Liver (tissue), 9 donors: ENCODE results near the gene TP73. TPM values are rescaled to one million over a fixed set of nuclear protein-coding genes. Genes with fewer than 3 reads are reported as not detected.

Experiments
- DNase-seq: peaks from one replicate; pipeline ENCODE4 v3.0.0-alpha.2; 2017; ENCODE audit warnings: low spot score
- H3K27ac ChIP-seq, 2 donors: one replicate each; pipeline ENCODE4 v1.7.0; 2013; ENCODE audit warnings: inconsistent platforms in 2 of 2, low read length in 2 of 2, control low read depth in 1 of 2, low read depth in 1 of 2, mild to moderate bottlenecking in 1 of 2
- H3K27me3 ChIP-seq, 4 donors: one replicate each; pipeline versions ENCODE4 v1.6.1 to v1.7.0; 2013; ENCODE audit warnings: low read length in 3 of 4, inconsistent platforms in 1 of 4, mild to moderate bottlenecking in 1 of 4, moderate library complexity in 1 of 4; ENCODE audit not compliant: control insufficient read depth in 4 of 4, insufficient read depth in 4 of 4
- H3K36me3 ChIP-seq, 4 donors: one replicate each; pipeline versions ENCODE4 v1.6.1 to v1.7.0; 2013; ENCODE audit warnings: low read length in 3 of 4, mild to moderate bottlenecking in 3 of 4, low read depth in 1 of 4, moderate library complexity in 1 of 4; ENCODE audit not compliant: control insufficient read depth in 4 of 4, insufficient read depth in 3 of 4
- H3K4me1 ChIP-seq, 4 donors: one replicate each; pipeline versions ENCODE4 v1.6.1 to v1.7.0; 2013; ENCODE audit warnings: low read length in 3 of 4, mild to moderate bottlenecking in 3 of 4, moderate library complexity in 1 of 4; ENCODE audit not compliant: control insufficient read depth in 4 of 4, insufficient read depth in 4 of 4
- H3K4me3 ChIP-seq, 3 donors: one replicate each; pipeline versions ENCODE4 v1.6.1 to v1.7.0; 2013; ENCODE audit warnings: low read length in 3 of 3, control low read depth in 1 of 3, low read depth in 1 of 3, mild to moderate bottlenecking in 1 of 3
- H3K9ac ChIP-seq, 2 donors: one replicate each; pipeline ENCODE4 v1.7.0; 2013; ENCODE audit warnings: low read length in 2 of 2, mild to moderate bottlenecking in 2 of 2, moderate library complexity in 2 of 2, control low read depth in 1 of 2, low read depth in 1 of 2
- H3K9me3 ChIP-seq, 4 donors: one replicate each; pipeline versions ENCODE4 v1.6.1 to v1.7.0; 2013; ENCODE audit warnings: low read length in 3 of 4; ENCODE audit not compliant: control insufficient read depth in 4 of 4
- ATF3 ChIP-seq: IDR thresholded peaks from 2 replicates; pipeline ENCODE4 v1.6.1; 2016; ENCODE audit warnings: antibody characterized with exemption
- EGR1 ChIP-seq, 2 donors: IDR thresholded peaks; 2 replicates each; pipeline ENCODE4 v1.6.1; 2016 to 2018; ENCODE audit warnings: antibody characterized with exemption in 2 of 2, low read depth in 2 of 2
- FOXA1 ChIP-seq: IDR thresholded peaks from 2 replicates; pipeline ENCODE4 v1.6.1; 2016; ENCODE audit warnings: antibody characterized with exemption
- FOXA2 ChIP-seq: IDR thresholded peaks from 2 replicates; pipeline ENCODE4 v1.6.1; 2016; ENCODE audit warnings: antibody characterized with exemption
- GABPA ChIP-seq, 2 donors: IDR thresholded peaks in 1 of 2; conservative IDR thresholded peaks in 1 of 2; 2 replicates each; pipeline ENCODE4 v1.6.1; 2016; ENCODE audit warnings: antibody characterized with exemption in 2 of 2, mild to moderate bottlenecking in 1 of 2, moderate library complexity in 1 of 2
- HNF4A ChIP-seq, 2 donors: conservative IDR thresholded peaks; 2 replicates each; pipeline ENCODE4 v1.6.1; 2016; ENCODE audit warnings: antibody characterized with exemption in 2 of 2, mild to moderate bottlenecking in 2 of 2
- HNF4G ChIP-seq: IDR thresholded peaks from 2 replicates; pipeline ENCODE4 v1.6.1; 2016; ENCODE audit warnings: antibody characterized with exemption
- JUND ChIP-seq, 2 donors: IDR thresholded peaks; 2 replicates each; pipeline ENCODE4 v1.6.1; 2016; ENCODE audit warnings: antibody characterized with exemption in 2 of 2
- MAX ChIP-seq: IDR thresholded peaks from 2 replicates; pipeline ENCODE4 v1.6.1; 2016; ENCODE audit warnings: antibody characterized with exemption
- NR2F2 ChIP-seq: IDR thresholded peaks from 2 replicates; pipeline ENCODE4 v1.6.1; 2016; ENCODE audit warnings: antibody characterized with exemption
- RAD21 ChIP-seq, 2 donors: IDR thresholded peaks; 2 replicates each; pipeline ENCODE4 v1.6.1; 2016; ENCODE audit warnings: antibody characterized with exemption in 2 of 2, mild to moderate bottlenecking in 2 of 2
- REST ChIP-seq: IDR thresholded peaks from 2 replicates; pipeline ENCODE4 v1.6.1; 2016; ENCODE audit warnings: antibody characterized with exemption, mild to moderate bottlenecking
- RXRA ChIP-seq, 2 donors: IDR thresholded peaks; 2 replicates each; pipeline ENCODE4 v1.6.1; 2017 to 2018; ENCODE audit warnings: antibody characterized with exemption in 2 of 2, mild to moderate bottlenecking in 1 of 2
- SP1 ChIP-seq: IDR thresholded peaks from 2 replicates; pipeline ENCODE4 v1.6.1; 2018; ENCODE audit warnings: antibody characterized with exemption, mild to moderate bottlenecking
- TAF1 ChIP-seq: conservative IDR thresholded peaks from 2 replicates; pipeline ENCODE4 v1.6.1; 2016; ENCODE audit warnings: antibody characterized with exemption, mild to moderate bottlenecking
- YY1 ChIP-seq: IDR thresholded peaks from 2 replicates; pipeline ENCODE4 v1.6.1; 2016; ENCODE audit warnings: antibody characterized with exemption, mild to moderate bottlenecking
- ZBTB33 ChIP-seq: IDR thresholded peaks from 2 replicates; pipeline ENCODE4 v1.6.1; 2016; ENCODE audit warnings: antibody characterized with exemption
- WGBS: extraction: QIAGEN DNeasy Blood & Tissue Kit; methylation state at CpG from one replicate; pipeline ENCODE4 v1.1.7; 2013; 5-methylcytosine and 5-hydroxymethylcytosine counted together
- polyA plus RNA-seq, 2 donors: library from polyadenylated mRNA; stranded (reverse) in 1 of 2; unstranded in 1 of 2; fragments of 200-250 nt in 1 of 2; fragments of >200 nt in 1 of 2; fragmentation: Nextera tagmentation in 1 of 2; extraction: Ambion mirVana in 1 of 2; gene quantifications; one replicate each; pipeline versions ENCODE4 v1.2.1 to v1.2.3, GENCODE V29; 2013 to 2015
- total RNA-seq, 2 donors: library from RNA; depleted of rRNA; stranded (reverse); fragments of >200 nt; gene quantifications; one replicate each; pipeline ENCODE4 v1.2.3, GENCODE V29; 2014
- donor health status: healthy.
- donor health status: healthy.
- donor health status: healthy.
- donor health status: healthy.
- donor health status: healthy.

TP73 gene
- total and polyA plus RNA-seq, 4 donors: 0.08 to 0.29 (median 0.18) TPM

GRCh38 chr1:3641816-3642215 lies 10.5 kb upstream of the TP73 start:
- H3K9ac ChIP-seq: no peak overlapping the region
- no peak overlapping the region for H3K27ac ChIP-seq
- H3K36me3 ChIP-seq: peaks cover 12 to 38% (median 29%) of the 10 kb centered on the region in 4 donors
- no peak overlapping the region for H3K4me3 ChIP-seq
- WGBS: 96% methylated on average over 11 of the region's 11 CpGs
- no peak for DNase-seq
- no peaks in the 10 kb centered on the region for H3K27me3 ChIP-seq
- H3K4me1 ChIP-seq: no peaks in the 10 kb centered on the region
- H3K9me3 ChIP-seq: no peaks in the 10 kb centered on the region
- TF ChIP-seq HNF4A (conservative IDR thresholded peaks at IDR 0.05) (no peak), TAF1 (no peak), JUND (IDR thresholded peaks at IDR 0.05) (no peak), GABPA (IDR thresholded peaks at IDR 0.05 in 1 of 2, conservative IDR thresholded peaks at IDR 0.05 in 1 of 2) (no peak), FOXA2 (no peak), RXRA (IDR thresholded peaks at IDR 0.05) (no peak), SP1 (no peak), RAD21 (IDR thresholded peaks at IDR 0.05) (no peak), FOXA1 (no peak), ZBTB33 (no peak)

GRCh38 chr1:3642919-3643675 lies 9.2 kb upstream of the TP73 start:
- Histone ChIP-seq H3K27ac (no peak overlapping the region), H3K9ac (no peak overlapping the region), H3K36me3 (peaks cover 14 to 32% (median 21%) of the 10 kb centered on the region in 4 donors), H3K9me3 (no peaks in the 10 kb centered on the region), H3K27me3 (no peaks in the 10 kb centered on the region), H3K4me3 (no peak overlapping the region), H3K4me1 (no peaks in the 10 kb centered on the region)
- no peak for DNase-seq
- TF ChIP-seq RXRA (IDR thresholded peaks at IDR 0.05) (no peak), NR2F2 (no peak), EGR1 (IDR thresholded peaks at IDR 0.05; ENCODE audit: low read depth in 2 of 2) (no peak), REST (no peak), HNF4G (no peak), YY1 (no peak), TAF1 (no peak), FOXA1 (no peak), ATF3 (no peak), MAX (no peak)
- WGBS: 96% methylated on average over 42 of the region's 43 CpGs
